Cardiac septum (tissue), 1 donor: ENCODE data around the gene POPDC2. TPM values are rescaled to one million over a fixed set of nuclear protein-coding genes. Genes with fewer than 3 reads are reported as not detected.

Experiments
- DNase-seq: peaks from one replicate; pipeline ENCODE4 v3.0.0-alpha.2; 2020; ENCODE audit warnings: low spot score
- intact Hi-C: fragments of 100-400 bp; cut with DNase I; formaldehyde crosslinking; loops from one replicate; pipeline ENCODE4 v1.14.0; 2022
- total RNA-seq: library from RNA; stranded (reverse); fragmentation: NEBNext Ultra II Directional; extraction: Animal tissue kit (Norgen Biotek cat#: 25700); gene quantifications from one replicate; pipeline ENCODE4 v1.2.1, GENCODE V29; 2021
- donor health status: DM: no; HTN: no; CAD: no.

POPDC2 gene
- total RNA-seq, 1 donor from 2014 or later = 702 TPM

DNA sequence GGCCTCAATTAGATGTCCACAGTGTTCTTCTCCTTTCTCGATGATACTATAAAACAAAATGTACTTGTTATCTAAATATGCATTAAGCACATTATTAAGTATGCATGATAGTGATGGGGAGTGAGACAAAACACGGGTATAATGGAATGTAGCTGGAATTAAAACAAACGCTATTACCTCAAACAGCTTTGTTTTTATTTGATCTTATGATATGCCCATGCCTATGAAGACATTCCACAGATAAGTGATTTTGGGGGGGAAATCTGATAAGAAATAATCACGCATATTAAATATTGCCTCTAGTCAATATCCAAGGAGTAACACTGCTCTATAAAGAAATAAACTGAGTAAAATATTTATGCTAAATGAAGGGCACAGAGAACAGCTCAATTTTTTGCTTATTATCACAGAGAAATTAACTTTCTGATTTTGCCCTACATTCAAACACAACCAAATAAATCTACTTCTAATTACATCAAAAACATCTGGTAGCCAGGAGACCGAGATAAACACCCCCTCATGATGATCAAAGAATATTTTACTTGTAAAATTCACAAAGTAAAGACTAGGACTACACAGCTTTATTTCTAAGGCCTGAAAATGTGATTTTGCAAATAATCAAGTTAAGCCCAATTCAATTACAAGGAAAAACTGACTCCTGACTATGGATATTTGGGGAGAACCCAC lies 14.9 kb upstream of the POPDC2 start:
- intact Hi-C loops = loop anchor here (5.0 to 10.0 kb wide), 2 partner anchors 178 to 211 kb away; partner anchors contain the start of genes POGLUT1, TIMMDC1 and TMEM39A
- DNase-seq = no peak

DNA sequence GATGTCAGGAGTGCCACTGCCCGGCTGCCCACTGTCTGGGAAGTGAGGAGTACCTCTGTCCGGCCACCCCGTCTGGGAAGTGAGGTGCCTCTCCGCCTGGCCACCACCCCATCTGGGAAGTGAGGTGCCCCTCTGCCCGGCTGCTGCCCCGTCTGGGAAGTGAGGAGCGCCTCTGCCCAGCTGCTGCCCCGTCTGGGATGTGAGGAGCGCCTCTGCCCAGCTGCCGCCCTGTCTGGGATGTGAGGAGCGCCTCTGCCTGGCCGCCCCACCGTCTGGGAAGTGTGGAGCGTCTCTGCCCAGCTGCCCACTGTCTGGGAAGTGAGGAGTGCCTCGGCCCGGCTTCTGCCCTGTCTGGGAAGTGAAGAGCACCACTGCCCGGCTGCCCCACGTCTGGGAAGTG lies 13.5 kb upstream of the POPDC2 start:
- intact Hi-C loops = loop anchor here (10.0 kb wide), 1 partner anchor 209 kb away; the partner anchor contains the start of genes POGLUT1 and TMEM39A
- no peak for DNase-seq

GRCh38 chr3:119672776-119673175 lies 12.4 kb upstream of the POPDC2 start:
- intact Hi-C loops = loop anchor here (10.0 kb wide), 1 partner anchor 208 kb away; the partner anchor contains the start of genes POGLUT1 and TMEM39A
- no peak for DNase-seq

- intact Hi-C loops = loop anchor here (10.0 kb wide), 1 partner anchor 205 kb away; the partner anchor contains the start of genes POGLUT1 and TMEM39A
- no peak for DNase-seq
Measured at GRCh38 chr3:119669906-119670570, 9.6 kb upstream of the POPDC2 start.

GRCh38 chr3:119665954-119666559 lies 5.7 kb upstream of the POPDC2 start:
- DNase-seq = no peak

DNA sequence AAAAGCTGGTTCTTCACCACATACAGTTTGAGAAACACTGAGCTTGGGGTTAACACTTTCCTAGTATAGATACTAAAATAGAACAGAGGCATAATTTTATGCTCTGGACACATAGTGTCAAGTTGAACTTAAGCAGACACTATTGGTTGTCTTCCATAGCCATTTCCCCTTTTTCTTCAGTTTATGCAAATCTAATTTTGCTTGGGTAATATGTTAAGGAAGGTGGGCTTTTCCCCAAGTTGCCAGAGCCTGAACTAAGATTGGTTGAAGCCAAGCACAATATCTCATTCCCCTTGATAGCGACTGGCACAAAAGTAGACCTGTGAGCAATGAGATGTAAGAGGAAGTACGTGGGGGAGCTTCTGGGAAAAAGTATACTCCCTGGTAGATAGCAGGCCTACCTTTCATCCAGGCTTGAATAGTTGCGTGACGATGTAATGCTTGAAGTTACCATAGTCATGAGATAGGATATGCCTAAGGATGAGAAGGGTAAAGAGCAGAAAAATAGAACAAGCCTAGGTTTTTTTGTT lies 4.5 kb upstream of the POPDC2 start:
- intact Hi-C loops = no loop called here

More at GRCh38 chr3:119665954-119666559, 5.7 kb upstream of the POPDC2 start:
- intact Hi-C loops = no loop called here

DNA sequence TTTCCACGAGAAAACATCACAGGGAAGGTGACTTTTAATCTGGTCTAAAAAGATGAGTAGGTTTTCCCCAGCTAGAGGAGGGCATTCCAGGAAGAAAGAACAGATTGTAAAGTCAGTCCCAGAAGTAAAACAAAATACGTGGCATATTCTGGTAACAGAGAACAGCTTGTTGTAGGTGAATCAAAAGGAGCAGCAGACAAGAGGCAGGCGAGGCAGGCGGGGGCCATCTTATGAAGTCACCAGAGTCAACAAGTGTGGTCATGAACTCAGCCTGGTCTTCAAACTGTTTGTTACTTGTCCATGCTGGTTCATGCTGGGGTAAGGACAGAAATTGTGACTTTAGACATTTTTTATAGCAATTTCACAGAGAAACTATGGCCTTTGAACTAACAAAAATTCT lies 4.0 kb upstream of the POPDC2 start:
- no peak for DNase-seq
- intact Hi-C loops = no loop called here

More for the DNA sequence above, 4.5 kb upstream of the POPDC2 start:
- no peak for DNase-seq

DNA sequence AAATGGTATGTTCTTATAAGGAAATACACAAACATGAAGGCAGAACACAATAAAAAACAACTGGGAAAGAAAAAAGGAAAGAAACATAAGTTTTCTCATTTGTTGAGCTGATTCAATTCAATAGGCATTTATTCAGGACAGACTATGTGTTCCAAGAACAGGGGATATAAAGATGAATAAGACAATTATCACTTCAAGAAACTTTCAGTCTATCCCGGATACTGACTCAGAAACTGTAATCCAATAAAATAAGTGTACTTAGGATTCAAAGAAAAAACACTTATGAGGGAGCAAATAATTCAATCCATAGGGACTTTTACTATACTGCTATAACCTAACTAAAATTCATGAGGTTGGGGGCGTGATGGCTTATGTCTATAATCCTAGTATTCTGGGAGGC lies 3.5 kb upstream of the POPDC2 start:
- intact Hi-C loops = no loop called here
- no peak for DNase-seq

DNA sequence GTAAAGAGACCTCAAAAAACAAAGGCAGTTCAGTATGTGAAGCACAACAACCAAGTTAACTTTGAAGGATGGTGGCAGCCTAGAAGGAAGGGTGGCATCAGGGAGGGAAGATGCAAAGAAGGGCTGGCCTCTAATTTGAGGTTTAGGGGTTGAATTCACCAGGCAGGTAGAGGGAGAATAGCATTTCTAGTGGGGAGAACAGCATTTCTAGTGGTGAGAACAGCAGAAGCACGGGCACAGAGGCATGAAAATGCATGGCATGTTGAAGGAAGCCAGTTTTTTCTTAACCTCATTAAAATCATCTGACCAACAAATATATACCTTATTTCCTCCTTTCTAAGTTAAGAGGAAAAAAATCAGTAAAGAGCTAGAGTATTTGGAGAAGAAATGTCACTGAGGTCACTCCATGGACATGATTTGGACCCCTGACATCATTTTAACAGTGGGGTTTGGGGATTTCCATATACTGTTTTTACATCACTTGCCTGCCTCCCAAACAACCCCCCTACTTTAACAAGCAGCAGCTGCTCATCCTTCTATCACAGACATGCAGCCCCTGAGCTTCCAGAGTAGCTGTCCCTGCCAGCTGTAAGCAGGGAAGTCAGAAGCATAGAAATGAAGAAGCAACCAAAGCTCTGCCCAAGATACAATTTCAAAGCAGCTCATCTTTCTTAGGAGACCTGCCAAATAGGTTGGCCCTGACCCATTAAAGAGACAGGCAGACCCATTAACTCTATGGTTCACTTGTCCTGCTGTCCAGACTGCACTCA lies 2.4 kb upstream of the POPDC2 start:
- intact Hi-C loops = no loop called here
- DNase-seq = no peak

DNA sequence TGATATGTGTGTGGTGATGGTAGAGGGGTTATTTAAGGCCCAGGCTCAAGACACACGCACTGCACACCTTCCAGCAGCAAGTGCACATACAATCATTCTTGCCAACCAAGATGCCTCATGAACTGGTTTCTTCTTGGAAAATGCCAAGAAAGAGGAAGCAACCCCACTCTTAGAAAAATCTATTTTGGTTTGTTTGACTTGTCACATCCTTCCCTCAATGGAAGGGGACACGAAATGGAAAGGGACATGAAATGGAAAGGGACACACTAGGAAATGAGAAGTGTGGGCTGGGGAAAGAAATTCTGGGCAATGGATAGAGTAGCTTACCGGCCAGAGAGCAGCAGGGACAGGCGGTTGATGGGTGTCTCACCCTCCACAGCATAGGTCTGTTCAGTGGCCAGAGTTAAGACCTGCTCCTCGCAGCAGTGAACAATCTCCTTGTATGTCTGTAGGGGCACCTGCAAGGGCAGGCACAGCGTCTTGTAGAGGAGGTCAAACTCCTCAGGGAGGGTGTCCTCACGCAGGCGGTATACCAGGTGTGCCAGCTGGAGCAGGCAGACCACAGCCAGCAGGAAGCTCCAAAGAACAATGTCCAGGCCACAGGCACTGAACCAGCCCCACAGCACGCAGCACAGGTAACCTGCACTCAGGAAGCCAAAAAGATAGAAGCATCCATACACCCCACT lies 640 bp downstream of the POPDC2 start:
- intact Hi-C loops = no loop called here
- no peak for DNase-seq

GRCh38 chr3:119658994-119659393 lies 1.4 kb downstream of the POPDC2 start:
- no peak for DNase-seq
- intact Hi-C loops = no loop called here

DNA sequence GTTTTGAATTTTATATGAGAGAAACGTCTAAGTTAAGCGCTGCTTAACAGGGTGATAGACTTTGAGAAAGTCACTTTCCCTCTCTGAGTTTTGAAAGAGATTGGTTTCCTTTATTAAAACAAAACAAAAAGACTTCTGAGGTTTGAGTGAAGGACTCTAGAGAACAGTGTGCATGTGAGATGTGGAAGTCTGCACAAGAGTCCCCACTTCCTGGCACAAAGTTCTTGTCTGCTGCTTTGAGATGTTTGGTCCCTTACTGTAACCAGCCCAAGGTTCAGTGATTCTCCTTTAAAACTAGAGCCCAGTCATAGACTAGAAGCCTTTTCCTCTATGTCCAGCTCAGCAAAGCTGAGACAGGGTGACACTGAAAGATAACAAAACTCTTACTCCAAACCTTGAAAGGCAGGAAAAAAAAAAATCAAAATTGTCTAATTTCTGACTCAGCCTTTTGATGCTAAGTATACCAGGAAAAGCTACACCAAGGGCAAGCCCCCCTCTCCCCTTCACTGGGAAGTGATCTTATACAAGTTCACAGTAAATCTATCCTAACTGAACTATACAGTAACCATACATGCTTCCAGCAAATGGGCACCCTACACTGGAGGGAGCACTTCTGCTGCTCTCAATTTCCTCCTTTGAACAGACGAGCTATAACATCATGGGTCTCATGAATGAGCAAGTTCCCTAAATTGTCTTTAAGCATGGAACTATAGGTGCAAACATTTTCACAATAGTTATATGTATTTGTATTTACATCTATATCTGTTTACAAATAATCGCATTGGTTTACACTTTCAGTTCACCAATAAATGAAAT lies 2.3 kb downstream of the POPDC2 start:
- no peak for DNase-seq
- intact Hi-C loops = no loop called here

GRCh38 chr3:119653876-119654275 lies 6.5 kb downstream of the POPDC2 start:
- DNase-seq = no peak
- intact Hi-C loops = loop anchor here (2.0 kb wide), 1 partner anchor 17 kb away; no protein-coding TSS in a partner anchor

- intact Hi-C loops = loop anchor here (2.0 kb wide), 1 partner anchor 16 kb away; no protein-coding TSS in a partner anchor
Measured at GRCh38 chr3:119652306-119653033, 7.9 kb downstream of the POPDC2 start.

GRCh38 chr3:119649761-119650160 lies 10.6 kb downstream of the POPDC2 start:
- intact Hi-C loops = no loop called here
- no peak for DNase-seq

More at GRCh38 chr3:119652306-119653033, 7.9 kb downstream of the POPDC2 start:
- DNase-seq = no peak

DNA sequence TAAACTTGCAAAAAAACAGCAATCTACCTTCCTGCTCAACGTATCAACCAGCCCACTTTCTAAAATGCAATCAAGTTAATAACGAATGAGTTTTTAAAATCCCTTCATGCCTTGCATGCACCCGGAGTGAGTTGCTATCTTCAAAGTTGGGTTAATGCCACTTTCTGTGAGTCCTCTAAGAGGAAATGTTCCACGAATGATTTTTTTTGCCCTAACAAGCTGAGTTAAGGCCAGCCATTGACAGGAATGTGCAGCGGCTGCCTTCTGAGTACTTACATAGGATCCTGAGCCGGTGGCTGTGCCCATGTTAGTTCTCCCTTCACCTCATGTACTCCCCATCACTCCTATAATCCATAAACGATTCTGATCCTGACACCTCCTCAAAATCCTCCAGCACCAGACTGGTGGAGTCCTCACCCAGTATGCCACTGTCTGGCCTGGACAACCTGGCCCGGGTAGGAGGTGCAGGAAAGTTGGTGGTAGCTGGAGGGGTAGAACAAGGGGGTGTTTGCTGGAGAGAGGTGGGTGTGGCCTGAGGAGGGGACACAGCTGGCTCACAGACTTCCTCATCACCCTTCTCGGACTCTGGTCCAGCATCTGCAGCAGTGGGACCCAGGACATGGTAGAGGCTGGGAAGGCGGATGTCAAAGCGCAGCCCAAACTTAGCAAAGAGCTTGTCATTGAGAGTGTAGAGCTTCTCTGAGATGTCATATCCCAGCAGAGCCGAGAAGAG lies 12.4 kb downstream of the POPDC2 start:
- DNase-seq = no peak
- intact Hi-C loops = no loop called here

DNA sequence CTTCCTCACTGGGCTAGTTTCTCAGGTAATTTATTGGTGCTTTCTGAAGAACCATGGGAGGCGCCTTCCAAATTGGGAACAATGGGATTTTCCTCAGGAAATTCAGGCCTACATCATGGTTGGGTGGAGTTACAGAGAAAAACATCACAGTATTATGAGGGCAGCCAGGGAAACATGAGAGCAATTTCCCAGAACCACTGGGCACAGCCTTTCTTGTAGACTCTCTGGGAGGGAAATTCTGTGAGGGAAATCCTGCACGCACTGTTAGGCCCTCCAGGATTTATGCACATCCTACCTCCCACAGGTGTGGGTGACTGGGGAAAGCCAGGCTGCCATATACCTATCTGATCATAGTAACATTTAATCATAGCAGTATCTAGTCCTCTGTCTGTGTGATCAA lies 13.2 kb downstream of the POPDC2 start:
- no peak for DNase-seq
- intact Hi-C loops = no loop called here
